Measurements from ENCODE around the gene PPAN. TPM values are rescaled to one million over a fixed set of nuclear protein-coding genes. Genes with fewer than 3 reads are reported as not detected.

Gene PPAN
- polyA plus RNA-seq, 3 donors = 7.2 to 26.2 (median 7.6) TPM

GRCh38 chr19:10110076-10110971 is 4.2 kb downstream of the PPAN start:
- WGBS (ENCODE audit: insufficient coverage) = 84% methylated on average over 44 of the region's 44 CpGs
- peak in 1 of 3 donors; percentile 5 for DNase-seq
- peaks cover 43 to 55% of the 10 kb centered on the region in 2 donors for H3K36me3 ChIP-seq (replicated peaks in 1 of 2; ENCODE audit: control insufficient read depth in 1 of 2, insufficient read depth in 2 of 2, low read length in 2 of 2)
- no peaks in the 10 kb centered on the region for H3K9me3 ChIP-seq (replicated peaks in 1 of 2; ENCODE audit: control insufficient read depth in 1 of 2, insufficient read depth in 1 of 2, low read length in 2 of 2)
- H3K27ac ChIP-seq (ENCODE audit: low read depth in 1 of 2, low read length in 2 of 2) = no peak overlapping the region
- Mint-ChIP-seq H3K27me3 (ENCODE audit: low read depth in 3 of 3) (peaks cover 0 to 1% (median under 1%) of the 10 kb centered on the region in 3 donors), H3K27ac (peak overlapping the region in 6 of 7 donors; percentile 72 to 93 (median 84)), H3K9me3 (no peaks in the 10 kb centered on the region), H3K4me1 (peaks cover 49% of the 10 kb centered on the region), H3K36me3 (peaks cover 45 to 60% of the 10 kb centered on the region in 2 donors), H3K4me3 (peak overlapping the region in 1 of 2 donors; percentile 30)
- no peaks in the 10 kb centered on the region for H3K27me3 ChIP-seq (ENCODE audit: control insufficient read depth in 2 of 2, insufficient read depth in 2 of 2, low read length in 2 of 2)
- no peak overlapping the region for H3K9ac ChIP-seq (ENCODE audit: insufficient read depth, low read length, poor library complexity, severe bottlenecking)
- peaks cover 29% of the 10 kb centered on the region for H4K20me1 ChIP-seq (ENCODE audit: insufficient read depth, low read length)
- peaks cover 49 to 61% of the 10 kb centered on the region in 2 donors for H3K4me1 ChIP-seq (ENCODE audit: control insufficient read depth in 1 of 2, insufficient read depth in 2 of 2, low read length in 2 of 2)
- no peak for TF ChIP-seq CTCF (IDR thresholded peaks at IDR 0.05)
- intact Hi-C loops (cut with micrococcal nuclease) = no loop called here
- peak overlapping the region; percentile 20 for H3K4me2 ChIP-seq (replicated peaks; ENCODE audit: extremely low read depth, low read length, poor library complexity, severe bottlenecking)
- H3K4me3 ChIP-seq (replicated peaks in 1 of 3; ENCODE audit: low read depth in 2 of 3, low read length in 3 of 3) = no peak overlapping the region
- no peak overlapping the region for H2AFZ ChIP-seq (ENCODE audit: insufficient read depth, low read depth, low read length, poor library complexity, severe bottlenecking)
- peaks cover 33% of the 10 kb centered on the region for H3K79me2 ChIP-seq (ENCODE audit: insufficient read depth, low read length)

GRCh38 chr19:10110972-10111317 is 4.8 kb downstream of the PPAN start:
- WGBS (ENCODE audit: insufficient coverage) = 95% methylated on average over 19 of the region's 19 CpGs
- Mint-ChIP-seq H3K4me3 (peak overlapping the region in 1 of 2 donors; percentile 30), H3K27me3 (ENCODE audit: low read depth in 3 of 3) (peaks cover 0 to 1% (median 0%) of the 10 kb centered on the region in 3 donors), H3K27ac (peak overlapping the region in 6 of 7 donors; percentile 72 to 96 (median 93)), H3K4me1 (peaks cover 43% of the 10 kb centered on the region), H3K9me3 (no peaks in the 10 kb centered on the region), H3K36me3 (peaks cover 50 to 66% of the 10 kb centered on the region in 2 donors)
- H4K20me1 ChIP-seq (ENCODE audit: insufficient read depth, low read length) = peaks cover 35% of the 10 kb centered on the region
- intact Hi-C loops (cut with micrococcal nuclease) = no loop called here
- no peaks in the 10 kb centered on the region for H3K9me3 ChIP-seq (replicated peaks in 1 of 2; ENCODE audit: control insufficient read depth in 1 of 2, insufficient read depth in 1 of 2, low read length in 2 of 2)
- H3K27me3 ChIP-seq (ENCODE audit: control insufficient read depth in 2 of 2, insufficient read depth in 2 of 2, low read length in 2 of 2) = no peaks in the 10 kb centered on the region
- peaks cover 49 to 61% of the 10 kb centered on the region in 2 donors for H3K36me3 ChIP-seq (replicated peaks in 1 of 2; ENCODE audit: control insufficient read depth in 1 of 2, insufficient read depth in 2 of 2, low read length in 2 of 2)
- TF ChIP-seq CTCF (IDR thresholded peaks at IDR 0.05) = no peak
- peak overlapping the region in 1 of 3 experiments; percentile 69 for H3K4me3 ChIP-seq (replicated peaks in 1 of 3; ENCODE audit: low read depth in 2 of 3, low read length in 3 of 3)
- peak overlapping the region; percentile 44 for H3K9ac ChIP-seq (ENCODE audit: insufficient read depth, low read length, poor library complexity, severe bottlenecking)
- peak overlapping the region; percentile 20 for H3K4me2 ChIP-seq (replicated peaks; ENCODE audit: extremely low read depth, low read length, poor library complexity, severe bottlenecking)
- peaks cover 33% of the 10 kb centered on the region for H3K79me2 ChIP-seq (ENCODE audit: insufficient read depth, low read length)
- H3K27ac ChIP-seq (ENCODE audit: low read depth in 1 of 2, low read length in 2 of 2) = peak overlapping the region; percentile 77 to 89
- DNase-seq = no peak
- no peak overlapping the region for H2AFZ ChIP-seq (ENCODE audit: insufficient read depth, low read depth, low read length, poor library complexity, severe bottlenecking)
- H3K4me1 ChIP-seq (ENCODE audit: control insufficient read depth in 1 of 2, insufficient read depth in 2 of 2, low read length in 2 of 2) = peaks cover 42 to 55% of the 10 kb centered on the region in 2 donors
